SK-N-SH treated with all-trans-retinoic acid at 6 μM for 48 hours (cell line): ENCODE data around the gene ARID3A.

Source experiments
- ATAC-seq: fragments of 200-7000 bp; cut with Tn5 transposase; 3 replicates; pipeline ENCODE4 v1.9.1; 2020; ENCODE audit warnings: mild to moderate bottlenecking, moderate library complexity
- ARNTL ChIP-seq: fragments of 450-650 bp; formaldehyde crosslinking; IDR thresholded peaks from 2 replicates; pipeline ENCODE4 v1.5.0; 2020; ENCODE audit warnings: low read depth, mild to moderate bottlenecking, moderate library complexity, borderline replicate concordance
- BACH2 ChIP-seq: fragments of 250-450 bp; sonication (Bioruptor Pico); IDR thresholded peaks from 2 replicates; pipeline ENCODE4 v1.9.0; 2021; ENCODE audit warnings: mild to moderate bottlenecking, borderline replicate concordance
- CREB5 ChIP-seq: fragments of 250-450 bp; sonication (Bioruptor Pico); IDR thresholded peaks from 2 replicates; pipeline ENCODE4 v1.5.1; 2020; ENCODE audit warnings: low read depth, mild to moderate bottlenecking, moderate library complexity
- ESRRG ChIP-seq: fragments of 250-450 bp; sonication (Bioruptor Pico); IDR thresholded peaks from 2 replicates; pipeline ENCODE4 v1.6.1; 2021; ENCODE audit warnings: mild to moderate bottlenecking
- GLIS3 ChIP-seq: fragments of 250-450 bp; sonication (Bioruptor Pico); IDR thresholded peaks from 2 replicates; pipeline ENCODE4 v1.5.0; 2020; ENCODE audit warnings: mild to moderate bottlenecking, moderate library complexity
- ISL1 ChIP-seq: fragments of 250-450 bp; sonication (Bioruptor Pico); IDR thresholded peaks from 2 replicates; pipeline ENCODE4 v2.1.2; 2022; ENCODE audit warnings: mild to moderate bottlenecking, moderate library complexity
- OSR1 ChIP-seq: fragments of 250-450 bp; sonication (Bioruptor Pico); IDR thresholded peaks from 2 replicates; pipeline ENCODE4 v1.8.0; 2022; ENCODE audit warnings: moderate library complexity, mild to moderate bottlenecking, inconsistent platforms
- POU6F1 ChIP-seq: fragments of 250-450 bp; sonication (Bioruptor Pico); IDR thresholded peaks from 2 replicates; pipeline ENCODE4 v1.8.0; 2021; ENCODE audit warnings: low read depth, mild to moderate bottlenecking, moderate library complexity, borderline replicate concordance
- PPARA ChIP-seq: fragments of 250-450 bp; sonication (Bioruptor Pico); IDR thresholded peaks from 2 replicates; pipeline ENCODE4 v1.5.0; 2020; ENCODE audit warnings: mild to moderate bottlenecking, borderline replicate concordance
- RARB ChIP-seq: fragments of 250-450 bp; sonication (Bioruptor Pico); IDR thresholded peaks from 2 replicates; pipeline ENCODE4 v1.8.0; 2021; ENCODE audit warnings: mild to moderate bottlenecking, moderate library complexity
- SNAI2 ChIP-seq: fragments of 250-450 bp; sonication (Bioruptor Pico); IDR thresholded peaks from 2 replicates; pipeline ENCODE4 v1.5.0; 2020; ENCODE audit warnings: mild to moderate bottlenecking, moderate library complexity
- TCF4 ChIP-seq: fragments of 250-450 bp; sonication (Bioruptor Pico); IDR thresholded peaks from 2 replicates; pipeline ENCODE4 v1.8.0; 2021; ENCODE audit warnings: mild to moderate bottlenecking, moderate library complexity, borderline replicate concordance
- TOX ChIP-seq: fragments of 250-450 bp; sonication (Bioruptor Pico); IDR thresholded peaks from 2 replicates; pipeline ENCODE4 v1.8.0; 2021; ENCODE audit warnings: mild to moderate bottlenecking, moderate library complexity, borderline replicate concordance
- TSHZ2 ChIP-seq: fragments of 250-450 bp; sonication (Bioruptor Pico); IDR thresholded peaks from 2 replicates; pipeline ENCODE4 v1.5.0; 2020; ENCODE audit warnings: mild to moderate bottlenecking, moderate library complexity
- ZFP3 ChIP-seq: fragments of 250-450 bp; sonication (Bioruptor Pico); IDR thresholded peaks from 2 replicates; pipeline ENCODE4 v1.5.0; 2020; ENCODE audit warnings: mild to moderate bottlenecking, moderate library complexity
- ZFP30 ChIP-seq: fragments of 450-650 bp; formaldehyde crosslinking; IDR thresholded peaks from 2 replicates; pipeline ENCODE4 v1.5.0; 2022; ENCODE audit warnings: mild to moderate bottlenecking, moderate library complexity
- ZNF565 ChIP-seq: fragments of 450-650 bp; formaldehyde crosslinking; conservative IDR thresholded peaks from 2 replicates; pipeline ENCODE4 v1.5.0; 2020; ENCODE audit warnings: low read depth, mild to moderate bottlenecking, moderate library complexity
- ZNF70 ChIP-seq: fragments of 450-650 bp; formaldehyde crosslinking; IDR thresholded peaks from 2 replicates; pipeline ENCODE4 v1.5.0; 2020; ENCODE audit warnings: mild to moderate bottlenecking, moderate library complexity
- ZNF8 ChIP-seq: fragments of 450-650 bp; formaldehyde crosslinking; IDR thresholded peaks from 2 replicates; pipeline ENCODE4 v1.5.0; 2020; ENCODE audit warnings: mild to moderate bottlenecking, moderate library complexity

Gene ARID3A

GRCh38 chr19:993361-993830, 67.6 kb downstream of the ARID3A start:
- TF ChIP-seq ARNTL (CRISPR knock-in tag) (no peak), ISL1 (CRISPR knock-in tag) (no peak), SNAI2 (no peak), ESRRG (CRISPR knock-in tag) (no peak), OSR1 (CRISPR knock-in tag) (no peak), TOX (CRISPR knock-in tag) (no peak), ZFP30 (CRISPR knock-in tag) (no peak), CREB5 (CRISPR knock-in tag) (no peak)
- no peak for ATAC-seq

- no peak for TF ChIP-seq SNAI2
- no peak for TF ChIP-seq ZFP30 (CRISPR knock-in tag)
- TF ChIP-seq ZNF70 (CRISPR knock-in tag), result no peak
- TF ChIP-seq GLIS3 (CRISPR knock-in tag), result no peak
- no peak for TF ChIP-seq BACH2
- TF ChIP-seq ZNF8 (CRISPR knock-in tag), result no peak
- no peak for TF ChIP-seq TSHZ2 (CRISPR knock-in tag)
- TF ChIP-seq TCF4 (CRISPR knock-in tag), result no peak
- no peak for TF ChIP-seq ZFP3
- TF ChIP-seq, all 23 proteins: peak for 0
- no peak for ATAC-seq
Observed at GRCh38 chr19:993831-994393, 68.1 kb downstream of the ARID3A start.

GRCh38 chr19:994516-994915, 68.7 kb downstream of the ARID3A start:
- TF ChIP-seq RARB (CRISPR knock-in tag) (no peak), ARNTL (CRISPR knock-in tag) (no peak), ZNF565 (CRISPR knock-in tag) (no peak), POU6F1 (no peak), TCF4 (CRISPR knock-in tag) (no peak)
- ATAC-seq, result no peak

GRCh38 chr19:995051-995827, 69.4 kb downstream of the ARID3A start:
- TF ChIP-seq GLIS3 (CRISPR knock-in tag), result no peak
- no peak for TF ChIP-seq PPARA (CRISPR knock-in tag)
- no peak for TF ChIP-seq BACH2
- TF ChIP-seq ESRRG (CRISPR knock-in tag), result no peak
- no peak for TF ChIP-seq TSHZ2 (CRISPR knock-in tag)
- TF ChIP-seq, all 23 proteins: peak for 0
- no peak for ATAC-seq
